Measurements from ENCODE around the gene MTA1.

Gene MTA1

GRCh38 chr14:105478398-105479251, 59.0 kb downstream of the MTA1 start:
- DNase-seq = no peak

- no peak for DNase-seq
Measured at GRCh38 chr14:105479431-105480158, 60.0 kb downstream of the MTA1 start.

- no peak for DNase-seq
Measured at GRCh38 chr14:105480199-105480746, 60.6 kb downstream of the MTA1 start.

GRCh38 chr14:105480807-105481801, 61.5 kb downstream of the MTA1 start:
- peak; percentile 65 to 81 for DNase-seq

- peak; percentile 89 to 92 for DNase-seq
Measured at GRCh38 chr14:105481886-105482457, 62.3 kb downstream of the MTA1 start.

GRCh38 chr14:105482486-105483110, 63.0 kb downstream of the MTA1 start:
- no peak for DNase-seq

GRCh38 chr14:105483300-105484068, 63.9 kb downstream of the MTA1 start:
- no peak for DNase-seq

- DNase-seq = no peak
Measured at GRCh38 chr14:105484069-105484996, 64.7 kb downstream of the MTA1 start.

- no peak for DNase-seq
Measured at GRCh38 chr14:105484997-105485393, 65.4 kb downstream of the MTA1 start.

- peak; percentile 70 to 78 for DNase-seq
Measured at GRCh38 chr14:105485739-105486162, 66.1 kb downstream of the MTA1 start.

GRCh38 chr14:105486163-105486973, 66.7 kb downstream of the MTA1 start, which contains the start of gene CRIP1:
CRIP1 (plus strand) TSS chr14:105486886; CDS start chr14:105487260, 374 bp downstream.
- DNase-seq = no peak

GRCh38 chr14:105486974-105487448, 67.4 kb downstream of the MTA1 start:
- no peak for DNase-seq

GRCh38 chr14:105487449-105487985, 67.9 kb downstream of the MTA1 start:
- DNase-seq = no peak

- no peak for DNase-seq
Measured at GRCh38 chr14:105487986-105488777, 68.6 kb downstream of the MTA1 start.

GRCh38 chr14:105488781-105489541, 69.3 kb downstream of the MTA1 start:
- DNase-seq = no peak

GRCh38 chr14:105489542-105490266, 70.1 kb downstream of the MTA1 start:
- DNase-seq = peak; percentile 73 to 85
